HUES64 (cell line): ENCODE results near the gene ERCC3.
"Not testable (repeated sequence)": the region's sequence is repeated elsewhere in the genome, so short reads cannot be mapped to it uniquely, and the experiment has no call there.

ENCODE experiments used
- H3K27ac ChIP-seq: 2 replicates; pipeline ENCODE4 v1.7.0; 2013; ENCODE audit warnings: low read depth, low read length, inconsistent platforms
- H3K27me3 ChIP-seq: 2 replicates; pipeline ENCODE4 v1.6.1; 2013; ENCODE audit warnings: mild to moderate bottlenecking, low read length; ENCODE audit not compliant: insufficient read depth
- H3K36me3 ChIP-seq: 2 replicates; pipeline ENCODE4 v1.6.1; 2013; ENCODE audit warnings: mild to moderate bottlenecking, low read length; ENCODE audit not compliant: insufficient read depth
- H3K4me1 ChIP-seq: 2 replicates; pipeline ENCODE4 v1.6.1; 2013; ENCODE audit warnings: mild to moderate bottlenecking, low read length, moderate library complexity; ENCODE audit not compliant: insufficient read depth
- H3K4me3 ChIP-seq: 2 replicates; pipeline ENCODE4 v1.5.1; 2013; ENCODE audit warnings: mild to moderate bottlenecking, low read length, moderate library complexity
- H3K9ac ChIP-seq: 2 replicates; pipeline ENCODE4 v1.6.1; 2013; ENCODE audit warnings: mild to moderate bottlenecking, low read depth, low read length
- H3K9me3 ChIP-seq: 2 replicates; pipeline ENCODE4 v1.6.1; 2013; ENCODE audit warnings: low read depth, low read length; ENCODE audit not compliant: insufficient read depth
- WGBS: fragments of 150-250, 120-280 bp; methylation state at CpG from one replicate; pipeline ENCODE4 v1.1.7; 2013; ENCODE audit warnings: missing lambda C conversion rate; 5-methylcytosine and 5-hydroxymethylcytosine counted together

The ERCC3 gene

GRCh38 chr2:127254386-127254981 is 39.5 kb downstream of the ERCC3 start:
- H3K4me3 ChIP-seq = no peak overlapping the region
- H3K27ac ChIP-seq = no peak overlapping the region
- no peak overlapping the region for H3K9ac ChIP-seq
- peaks cover 36% of the 10 kb centered on the region for H3K36me3 ChIP-seq
- 89% methylated on average over 6 of the region's 7 CpGs for WGBS
- no peaks in the 10 kb centered on the region; the same call in 1 of the 2 replicates for H3K4me1 ChIP-seq
- no peaks in the 10 kb centered on the region for H3K27me3 ChIP-seq
- H3K9me3 ChIP-seq = no peaks in the 10 kb centered on the region

- H3K9ac ChIP-seq, H3K27me3 ChIP-seq, H3K4me3 ChIP-seq, H3K27ac ChIP-seq, H3K9me3 ChIP-seq, H3K36me3 ChIP-seq, H3K4me1 ChIP-seq: not testable (repeated sequence)
- WGBS = 73% methylated on average over 2 of the region's 2 CpGs
Observed at GRCh38 chr2:127241184-127241583, 52.8 kb downstream of the ERCC3 start.

- H3K9me3 ChIP-seq = peaks cover 10% of the 10 kb centered on the region; the same call in 1 of the 2 replicates
- no peaks in the 10 kb centered on the region for H3K27me3 ChIP-seq
- H3K9ac ChIP-seq = no peak overlapping the region
- no peaks in the 10 kb centered on the region for H3K4me1 ChIP-seq
- H3K27ac ChIP-seq = no peak overlapping the region
- 98% methylated on average over 1 of the region's 1 CpG for WGBS
- H3K36me3 ChIP-seq = no peaks in the 10 kb centered on the region
- H3K4me3 ChIP-seq = no peak overlapping the region
Observed at GRCh38 chr2:127239395-127239794, 54.5 kb downstream of the ERCC3 start.

- H3K9me3 ChIP-seq, H3K36me3 ChIP-seq, H3K4me1 ChIP-seq, H3K27me3 ChIP-seq, H3K9ac ChIP-seq, H3K4me3 ChIP-seq, H3K27ac ChIP-seq: not testable (repeated sequence)
- WGBS = 81% methylated on average over 2 of the region's 2 CpGs
Observed at GRCh38 chr2:127237768-127238167, 56.2 kb downstream of the ERCC3 start.

GRCh38 chr2:127235082-127235702 is 58.8 kb downstream of the ERCC3 start:
- Histone ChIP-seq H3K4me3 (no peak overlapping the region), H3K4me1 (no peaks in the 10 kb centered on the region), H3K9me3 (peaks cover 10% of the 10 kb centered on the region; the same call in 1 of the 2 replicates), H3K36me3 (no peaks in the 10 kb centered on the region), H3K27ac (no peak overlapping the region), H3K27me3 (no peaks in the 10 kb centered on the region), H3K9ac (no peak overlapping the region)
- 92% methylated on average over 5 of the region's 6 CpGs for WGBS

- no peaks in the 10 kb centered on the region for H3K27me3 ChIP-seq
- WGBS = 94% methylated on average over 8 of the region's 8 CpGs
- no peak overlapping the region for H3K9ac ChIP-seq
- H3K36me3 ChIP-seq = no peaks in the 10 kb centered on the region
- no peaks in the 10 kb centered on the region for H3K4me1 ChIP-seq
- peaks cover 9% of the 10 kb centered on the region; the same call in 1 of the 2 replicates for H3K9me3 ChIP-seq
- H3K27ac ChIP-seq = no peak overlapping the region
- no peak overlapping the region for H3K4me3 ChIP-seq
Observed at GRCh38 chr2:127233710-127234109, 60.2 kb downstream of the ERCC3 start.

GRCh38 chr2:127231130-127231865 is 62.6 kb downstream of the ERCC3 start:
- H3K9me3 ChIP-seq = no peaks in the 10 kb centered on the region
- no peaks in the 10 kb centered on the region for H3K36me3 ChIP-seq
- peaks cover 3% of the 10 kb centered on the region; the same call in 1 of the 2 replicates for H3K4me1 ChIP-seq
- no peak overlapping the region for H3K4me3 ChIP-seq
- H3K27ac ChIP-seq = no peak overlapping the region
- 94% methylated on average over 5 of the region's 6 CpGs for WGBS
- no peaks in the 10 kb centered on the region for H3K27me3 ChIP-seq
- no peak overlapping the region for H3K9ac ChIP-seq

- no peak overlapping the region for H3K4me3 ChIP-seq
- H3K36me3 ChIP-seq = no peaks in the 10 kb centered on the region
- H3K27ac ChIP-seq = no peak overlapping the region
- no peak overlapping the region for H3K9ac ChIP-seq
- WGBS = 93% methylated on average over 4 of the region's 4 CpGs
- no peaks in the 10 kb centered on the region for H3K9me3 ChIP-seq
- no peaks in the 10 kb centered on the region for H3K27me3 ChIP-seq
- peaks cover 8% of the 10 kb centered on the region; the same call in 1 of the 2 replicates for H3K4me1 ChIP-seq
Observed at GRCh38 chr2:127229555-127229954, 64.4 kb downstream of the ERCC3 start.

GRCh38 chr2:127228102-127228501 is 65.8 kb downstream of the ERCC3 start:
- no peaks in the 10 kb centered on the region for H3K36me3 ChIP-seq
- no peak overlapping the region for H3K27ac ChIP-seq
- 93% methylated on average over 5 of the region's 5 CpGs for WGBS
- H3K9me3 ChIP-seq = no peaks in the 10 kb centered on the region
- H3K4me1 ChIP-seq = peaks cover 8% of the 10 kb centered on the region; the same call in 1 of the 2 replicates
- H3K9ac ChIP-seq = no peak overlapping the region
- no peaks in the 10 kb centered on the region for H3K27me3 ChIP-seq
- no peak overlapping the region for H3K4me3 ChIP-seq

GRCh38 chr2:127227264-127227660 is 66.7 kb downstream of the ERCC3 start:
- not testable (repeated sequence) for H3K36me3 ChIP-seq, H3K27me3 ChIP-seq, H3K4me3 ChIP-seq, H3K9me3 ChIP-seq, H3K4me1 ChIP-seq, H3K27ac ChIP-seq, H3K9ac ChIP-seq
- 94% methylated on average over 5 of the region's 5 CpGs for WGBS

- Histone ChIP-seq H3K4me1 (peaks cover 8% of the 10 kb centered on the region; the same call in 1 of the 2 replicates), H3K27ac (no peak overlapping the region), H3K9me3 (no peaks in the 10 kb centered on the region), H3K9ac (no peak overlapping the region), H3K27me3 (no peaks in the 10 kb centered on the region), H3K36me3 (no peaks in the 10 kb centered on the region), H3K4me3 (no peak overlapping the region)
- WGBS = 55% methylated on average over 10 of the region's 10 CpGs
Observed at GRCh38 chr2:127226520-127227263, 67.3 kb downstream of the ERCC3 start.
